Activated CD8-positive, alpha-beta memory T cell treated with anti-CD3 and anti-CD28 coated beads, Interleukin-2, amount 10 ng/mL, durations not matched to agents 7 days and 5 days (primary cell): ENCODE results near the gene SYNJ2. TPM values are rescaled to one million over a fixed set of nuclear protein-coding genes. Genes with fewer than 3 reads are reported as not detected.
"Not testable (repeated sequence)": the region's sequence is repeated elsewhere in the genome, so short reads cannot be mapped to it uniquely, and the experiment has no call there.

Experiments used
- ATAC-seq: fragments of 150-1000 bp; cut with Tn5 transposase; one replicate; pipeline ENCODE4 v1.10.0; 2021; ENCODE audit warnings: moderate library complexity
- CTCF ChIA-PET: fragments of 350-600 bp; sonication (Branson Sonifier 250); formaldehyde crosslinking; loops from one replicate; lab custom pipeline; 2021; ENCODE audit warnings: antibody characterized with exemption; lab: Charles Lee
- DNase-seq: peaks from one replicate; pipeline ENCODE4 v3.0.0-alpha.2; 2020
- H3K27ac Mint-ChIP-seq: one replicate; pipeline ENCODE4 v1.8.0; 2021; ENCODE audit warnings: mild to moderate bottlenecking, mixed read lengths
- H3K27me3 Mint-ChIP-seq: one replicate; pipeline ENCODE4 v1.8.0; 2021; ENCODE audit warnings: mixed read lengths
- H3K36me3 Mint-ChIP-seq: one replicate; pipeline ENCODE4 v1.8.0; 2021; ENCODE audit warnings: mild to moderate bottlenecking, mixed read lengths
- H3K4me1 Mint-ChIP-seq: one replicate; pipeline ENCODE4 v1.8.0; 2021; ENCODE audit warnings: mixed read lengths
- H3K4me3 Mint-ChIP-seq: one replicate; pipeline ENCODE4 v1.8.0; 2021; ENCODE audit warnings: mild to moderate bottlenecking, moderate library complexity, mixed read lengths
- H3K9me3 Mint-ChIP-seq: one replicate; pipeline ENCODE4 v1.8.0; 2022; ENCODE audit warnings: low read depth, mixed read lengths
- total RNA-seq, 2 experiments: library from RNA; stranded (reverse); gene quantifications; one replicate each; pipeline ENCODE4 v1.2.3, GENCODE V29; 2021

SYNJ2 gene
- total RNA-seq, 2 experiments from 2014 or later = 41.2 to 42.7 TPM

DNA sequence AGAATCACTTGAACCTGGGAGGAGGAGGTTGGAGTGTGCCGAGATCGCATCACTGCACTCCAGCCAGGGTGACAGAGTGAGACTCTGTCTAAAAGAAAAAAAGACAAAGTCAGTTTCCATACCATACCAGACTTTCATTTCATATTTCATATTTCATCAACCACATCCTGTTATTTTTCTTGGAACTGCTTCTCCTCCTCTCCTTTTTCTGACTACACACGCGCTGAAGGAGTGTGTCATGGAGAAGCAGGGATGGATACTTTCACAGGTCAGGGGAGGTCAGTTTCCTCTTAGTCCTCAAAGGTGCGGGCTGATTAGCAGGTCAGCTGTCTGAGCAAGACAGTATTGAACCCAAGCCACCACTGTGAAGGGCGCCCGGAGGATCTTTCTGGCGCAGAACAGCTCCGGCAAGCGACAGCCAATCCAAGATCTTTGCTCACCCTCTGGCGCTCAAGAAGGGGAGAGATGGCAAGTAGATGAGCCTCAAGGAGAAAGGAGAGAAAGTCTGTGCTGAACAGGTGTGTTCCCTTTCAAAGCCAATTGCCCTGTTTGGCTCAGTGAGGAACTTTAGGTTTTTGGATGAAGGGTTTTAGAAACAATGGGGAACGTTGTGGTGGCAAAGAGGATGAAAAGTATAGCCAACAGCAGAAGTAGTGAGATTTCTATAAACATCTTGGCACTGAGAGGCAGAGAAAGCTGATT, 18.9 kb upstream of the SYNJ2 start:
- Mint-ChIP-seq H3K36me3 (peaks cover 23% of the 10 kb centered on the region), H3K27me3 (peaks cover 7% of the 10 kb centered on the region), H3K4me1 (peaks cover 21% of the 10 kb centered on the region), H3K27ac (peak overlapping the region; percentile 82), H3K4me3 (peak overlapping the region; percentile 56), H3K9me3 (peaks cover 17% of the 10 kb centered on the region)
- CTCF ChIA-PET = interaction anchor here (0.8 to 2.0 kb wide), 3 partner anchors 17 to 89 kb away, joined by 3 to 7 read pairs (median 5); no protein-coding TSS in a partner anchor
- peak; percentile 75 for ATAC-seq
- DNase-seq = no peak

DNA sequence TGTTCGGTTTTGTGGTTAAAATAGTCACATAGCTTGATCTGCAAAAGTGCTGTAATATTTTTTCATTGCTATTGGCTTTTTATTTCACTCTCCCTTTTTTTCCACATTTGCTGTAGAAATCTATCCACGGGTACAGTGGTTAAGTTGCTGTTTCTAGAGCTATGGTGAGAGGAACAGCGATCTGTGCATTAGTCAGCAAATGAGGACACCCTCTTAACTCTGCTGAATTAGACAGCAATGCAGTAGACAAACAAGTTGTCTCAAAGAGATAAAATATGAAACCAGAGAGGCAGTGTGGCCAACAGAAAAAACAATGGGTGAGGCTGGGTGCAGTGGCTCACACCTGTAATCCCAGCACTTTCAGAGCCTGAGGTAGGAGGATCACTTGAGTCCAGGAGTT, 17.6 kb upstream of the SYNJ2 start:
- no peak for DNase-seq
- ATAC-seq = no peak
- Mint-ChIP-seq H3K4me1 (peaks cover 24% of the 10 kb centered on the region), H3K36me3 (peaks cover 16% of the 10 kb centered on the region), H3K9me3 (peaks cover 9% of the 10 kb centered on the region), H3K27me3 (peaks cover 6% of the 10 kb centered on the region), H3K27ac (no peak overlapping the region), H3K4me3 (no peak overlapping the region)
- CTCF ChIA-PET = interaction anchor here (2.0 kb wide), 1 partner anchor 16 kb away, joined by 7 read pairs; no protein-coding TSS in a partner anchor

DNA sequence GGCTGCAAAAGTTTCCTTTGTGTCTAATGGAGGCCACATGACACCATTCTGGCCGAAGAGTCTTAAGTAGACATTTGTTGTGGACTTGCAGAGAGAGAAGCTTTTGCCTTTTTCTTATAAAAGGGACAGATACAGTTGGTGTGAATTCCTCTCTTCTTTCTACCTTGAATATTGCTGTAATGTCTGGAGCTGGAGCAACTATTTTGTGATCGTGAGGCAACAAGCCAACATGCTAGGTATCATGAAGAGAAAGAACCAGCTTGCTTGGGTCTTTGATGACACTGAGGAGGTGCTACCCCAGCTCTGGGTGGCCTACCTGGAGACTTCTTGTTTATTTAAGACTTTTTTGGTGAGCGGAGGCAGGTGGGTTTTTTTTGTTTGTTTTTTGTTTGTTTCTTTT, 16.3 kb upstream of the SYNJ2 start:
- no peak overlapping the region for H3K4me3 Mint-ChIP-seq
- H3K9me3 Mint-ChIP-seq = no peaks in the 10 kb centered on the region
- ATAC-seq (no peak), DNase-seq (no peak)
- H3K36me3 Mint-ChIP-seq = peaks cover 6% of the 10 kb centered on the region
- H3K27ac Mint-ChIP-seq = no peak overlapping the region
- peaks cover 25% of the 10 kb centered on the region for H3K4me1 Mint-ChIP-seq
- H3K27me3 Mint-ChIP-seq = peaks cover 3% of the 10 kb centered on the region
- CTCF ChIA-PET = interaction anchor here (1.1 to 3.0 kb wide), 2 partner anchors 61 to 107 kb away, joined by 3 to 7 read pairs; no protein-coding TSS in a partner anchor

DNA sequence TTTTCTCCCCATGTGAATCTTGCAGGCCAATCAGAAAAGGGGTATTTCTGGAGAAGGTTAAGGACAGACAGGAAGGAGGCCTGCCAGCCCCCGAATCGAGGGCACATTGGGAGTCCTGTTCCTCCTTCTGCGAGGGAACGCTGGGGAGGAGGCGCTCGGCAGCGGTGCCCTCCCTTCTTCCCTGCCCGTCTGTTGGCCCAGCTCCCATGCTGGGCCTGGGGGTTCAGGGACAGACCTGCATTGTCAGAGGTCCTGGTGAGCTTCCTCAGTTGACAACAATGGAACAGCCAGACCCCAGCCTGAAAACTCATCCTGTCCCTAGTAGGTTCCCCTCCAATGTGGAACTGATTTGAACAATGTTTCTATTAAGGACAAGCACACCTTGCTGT, 15.1 kb upstream of the SYNJ2 start:
- CTCF ChIA-PET = interaction anchor here (1.2 to 3.0 kb wide), 3 partner anchors 14 to 107 kb away, joined by 3 to 7 read pairs (median 3); no protein-coding TSS in a partner anchor
- Mint-ChIP-seq H3K9me3 (no peaks in the 10 kb centered on the region), H3K27ac (no peak overlapping the region), H3K27me3 (peaks cover 15% of the 10 kb centered on the region), H3K36me3 (peaks cover 6% of the 10 kb centered on the region), H3K4me3 (no peak overlapping the region), H3K4me1 (peaks cover 29% of the 10 kb centered on the region)
- ATAC-seq (no peak), DNase-seq (no peak)

DNA sequence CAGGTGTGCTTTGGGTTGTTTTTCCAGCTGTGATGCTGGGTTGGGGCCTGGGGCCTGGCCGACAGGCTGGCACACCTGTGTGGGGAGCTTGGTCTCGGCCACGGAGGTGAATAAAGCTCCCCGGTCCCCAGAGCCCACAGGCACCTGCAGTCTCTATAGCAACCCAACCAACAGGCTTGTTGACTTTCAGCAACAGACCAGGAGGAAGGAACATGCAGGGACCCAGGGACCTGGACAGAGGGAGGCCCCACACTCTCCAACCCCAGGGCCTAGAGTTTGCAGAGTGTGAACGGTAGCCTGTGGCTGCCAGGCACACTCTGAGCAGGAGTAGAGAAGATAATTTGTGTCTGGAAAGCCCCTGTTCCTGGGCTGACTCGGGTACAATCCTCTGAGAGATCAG, 14.6 kb upstream of the SYNJ2 start:
- Mint-ChIP-seq H3K27me3 (peaks cover 17% of the 10 kb centered on the region), H3K27ac (no peak overlapping the region), H3K4me1 (peaks cover 28% of the 10 kb centered on the region), H3K4me3 (no peak overlapping the region), H3K36me3 (peaks cover 6% of the 10 kb centered on the region), H3K9me3 (no peaks in the 10 kb centered on the region)
- DNase-seq = no peak
- no peak for ATAC-seq
- CTCF ChIA-PET = interaction anchor here (1.2 to 3.0 kb wide), 3 partner anchors 14 to 106 kb away, joined by 3 to 7 read pairs (median 3); no protein-coding TSS in a partner anchor

DNA sequence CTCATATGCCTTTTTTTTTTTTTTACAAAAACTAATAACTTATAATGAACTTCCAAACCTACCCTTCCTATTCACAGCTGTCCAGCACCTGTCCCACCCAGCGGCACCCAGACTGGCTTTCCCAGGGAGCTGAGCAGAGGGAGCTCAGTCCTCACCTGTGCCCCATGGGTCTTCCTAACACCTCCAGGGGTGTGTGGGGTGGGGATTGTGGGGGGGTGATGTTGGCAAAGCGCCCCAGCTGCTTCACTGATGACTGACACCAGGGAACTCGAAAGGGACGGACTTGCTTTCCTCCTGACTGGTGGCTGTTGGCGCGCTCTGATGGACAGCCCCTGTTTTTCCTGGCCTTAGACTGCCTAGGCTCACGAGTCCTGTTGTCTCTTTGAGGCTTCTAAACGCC, 14.2 kb upstream of the SYNJ2 start:
- CTCF ChIA-PET = interaction anchor here (1.2 to 3.0 kb wide), 3 partner anchors 13 to 106 kb away, joined by 3 to 7 read pairs (median 3); no protein-coding TSS in a partner anchor

DNA sequence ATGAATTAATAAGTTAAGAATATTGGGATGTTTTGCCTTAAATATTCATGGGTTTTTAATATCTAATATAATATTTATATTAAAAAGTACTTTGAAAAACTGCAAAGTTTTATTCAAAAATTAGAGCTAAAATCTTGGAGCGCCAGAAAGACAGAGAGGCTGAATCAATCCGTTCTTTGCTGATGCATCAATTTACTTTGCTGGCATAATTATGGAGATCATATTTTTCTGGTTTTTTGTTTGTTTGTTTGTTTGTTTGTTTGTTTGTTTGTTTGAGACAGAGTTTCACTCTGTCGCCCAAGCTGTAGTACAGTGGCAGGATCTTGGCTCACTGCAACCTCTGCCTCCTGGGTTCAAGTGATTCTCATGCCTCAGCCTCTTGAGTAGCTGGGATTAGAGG, 9.5 kb upstream of the SYNJ2 start:
- H3K27ac Mint-ChIP-seq, DNase-seq, H3K36me3 Mint-ChIP-seq, ATAC-seq, H3K4me3 Mint-ChIP-seq, H3K9me3 Mint-ChIP-seq, H3K4me1 Mint-ChIP-seq: not testable (repeated sequence)
- H3K27me3 Mint-ChIP-seq = peaks cover 21% of the 10 kb centered on the region
- CTCF ChIA-PET = interaction anchor here (1.0 to 1.3 kb wide), 3 partner anchors 10 to 101 kb away, joined by 3 read pairs; partner anchors contain the start of gene SYNJ2

More for the DNA sequence above, 14.2 kb upstream of the SYNJ2 start:
- Mint-ChIP-seq H3K4me1 (peaks cover 24% of the 10 kb centered on the region), H3K27ac (no peak overlapping the region), H3K36me3 (peaks cover 6% of the 10 kb centered on the region), H3K4me3 (no peak overlapping the region), H3K9me3 (no peaks in the 10 kb centered on the region), H3K27me3 (peaks cover 20% of the 10 kb centered on the region)
- ATAC-seq = no peak
- no peak for DNase-seq

DNA sequence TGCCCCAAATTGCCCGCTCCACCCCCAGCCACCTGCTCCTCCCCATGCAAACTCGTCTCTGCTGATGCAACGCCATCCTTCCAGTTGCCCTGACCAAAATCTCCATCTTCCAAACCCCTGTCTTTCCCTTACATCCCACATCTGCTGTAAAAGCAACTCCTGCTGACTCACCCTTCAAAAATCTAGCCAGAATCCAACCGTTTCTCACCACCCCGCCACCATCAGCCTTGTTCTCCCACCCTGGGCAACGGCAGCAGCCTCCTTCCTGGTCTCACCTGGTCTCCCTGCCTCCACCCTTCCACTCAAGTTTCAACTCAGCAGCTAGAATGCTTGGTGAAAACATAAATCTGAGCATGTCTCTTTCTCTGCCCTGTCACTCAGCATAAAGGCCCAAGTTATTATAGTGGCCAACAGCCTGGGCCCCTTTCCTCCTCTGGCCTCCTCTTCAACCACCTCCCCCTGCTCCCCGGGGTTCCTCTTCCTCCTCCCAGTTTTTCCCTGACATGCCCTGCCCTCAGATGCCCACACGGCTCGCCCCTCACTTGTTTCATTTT, 7.2 kb upstream of the SYNJ2 start:
- Mint-ChIP-seq H3K27me3 (peaks cover 22% of the 10 kb centered on the region), H3K27ac (no peak overlapping the region), H3K9me3 (no peaks in the 10 kb centered on the region), H3K4me3 (no peak overlapping the region), H3K36me3 (no peaks in the 10 kb centered on the region), H3K4me1 (peaks cover 7% of the 10 kb centered on the region)
- CTCF ChIA-PET = no interaction called here
- no peak for ATAC-seq
- no peak for DNase-seq

DNA sequence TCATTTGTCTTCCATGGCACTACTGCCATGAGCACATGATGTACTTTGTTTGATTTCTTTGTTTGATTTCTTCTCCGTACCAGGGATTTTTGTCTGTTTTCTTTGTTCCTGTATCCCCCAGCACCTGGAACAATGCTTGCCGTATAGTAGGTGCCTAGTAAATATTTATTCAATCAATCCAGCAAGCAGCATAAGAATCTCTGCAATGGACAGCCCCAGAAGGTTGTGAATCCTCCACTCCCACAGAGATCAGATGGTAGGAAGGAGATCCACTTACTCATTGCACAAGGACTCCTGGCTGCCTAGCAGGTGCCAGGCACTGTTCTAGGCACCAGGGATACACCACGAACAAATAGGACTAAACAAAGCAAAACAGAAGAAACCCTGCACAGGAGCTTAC, 6.7 kb upstream of the SYNJ2 start:
- no peaks in the 10 kb centered on the region for H3K36me3 Mint-ChIP-seq
- H3K4me1 Mint-ChIP-seq = peaks cover 13% of the 10 kb centered on the region
- DNase-seq (no peak), ATAC-seq (no peak)
- H3K27me3 Mint-ChIP-seq = peaks cover 26% of the 10 kb centered on the region
- no peak overlapping the region for H3K27ac Mint-ChIP-seq
- CTCF ChIA-PET = no interaction called here
- H3K9me3 Mint-ChIP-seq = no peaks in the 10 kb centered on the region
- no peak overlapping the region for H3K4me3 Mint-ChIP-seq

DNA sequence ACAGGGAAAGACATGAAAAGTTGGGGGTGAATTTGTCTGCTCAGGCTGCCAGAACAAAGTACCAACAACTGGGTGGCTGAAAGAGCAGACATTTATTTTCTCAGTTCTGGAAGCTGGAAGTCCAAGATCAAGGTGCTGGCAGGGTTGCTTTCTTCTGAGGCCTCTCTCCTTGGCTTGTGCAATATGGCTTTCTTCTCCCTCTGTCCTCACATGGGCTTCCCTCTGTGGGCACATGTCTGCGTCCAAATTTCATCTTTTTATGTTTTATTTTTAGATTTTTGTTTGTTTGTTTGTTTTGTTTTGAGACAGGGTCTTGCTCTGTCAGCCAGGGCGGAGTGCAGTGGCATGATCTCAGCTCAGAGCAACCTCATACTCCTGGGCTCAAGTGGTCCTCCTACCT, 6.2 kb upstream of the SYNJ2 start:
- H3K4me3 Mint-ChIP-seq = no peak overlapping the region
- ATAC-seq (no peak), DNase-seq (no peak)
- H3K9me3 Mint-ChIP-seq = no peaks in the 10 kb centered on the region
- H3K4me1 Mint-ChIP-seq = peaks cover 16% of the 10 kb centered on the region
- H3K36me3 Mint-ChIP-seq = no peaks in the 10 kb centered on the region
- H3K27me3 Mint-ChIP-seq = peaks cover 28% of the 10 kb centered on the region
- CTCF ChIA-PET = interaction anchor here (0.7 to 2.1 kb wide), 2 partner anchors 50 to 97 kb away, joined by 3 to 7 read pairs; no protein-coding TSS in a partner anchor
- no peak overlapping the region for H3K27ac Mint-ChIP-seq

DNA sequence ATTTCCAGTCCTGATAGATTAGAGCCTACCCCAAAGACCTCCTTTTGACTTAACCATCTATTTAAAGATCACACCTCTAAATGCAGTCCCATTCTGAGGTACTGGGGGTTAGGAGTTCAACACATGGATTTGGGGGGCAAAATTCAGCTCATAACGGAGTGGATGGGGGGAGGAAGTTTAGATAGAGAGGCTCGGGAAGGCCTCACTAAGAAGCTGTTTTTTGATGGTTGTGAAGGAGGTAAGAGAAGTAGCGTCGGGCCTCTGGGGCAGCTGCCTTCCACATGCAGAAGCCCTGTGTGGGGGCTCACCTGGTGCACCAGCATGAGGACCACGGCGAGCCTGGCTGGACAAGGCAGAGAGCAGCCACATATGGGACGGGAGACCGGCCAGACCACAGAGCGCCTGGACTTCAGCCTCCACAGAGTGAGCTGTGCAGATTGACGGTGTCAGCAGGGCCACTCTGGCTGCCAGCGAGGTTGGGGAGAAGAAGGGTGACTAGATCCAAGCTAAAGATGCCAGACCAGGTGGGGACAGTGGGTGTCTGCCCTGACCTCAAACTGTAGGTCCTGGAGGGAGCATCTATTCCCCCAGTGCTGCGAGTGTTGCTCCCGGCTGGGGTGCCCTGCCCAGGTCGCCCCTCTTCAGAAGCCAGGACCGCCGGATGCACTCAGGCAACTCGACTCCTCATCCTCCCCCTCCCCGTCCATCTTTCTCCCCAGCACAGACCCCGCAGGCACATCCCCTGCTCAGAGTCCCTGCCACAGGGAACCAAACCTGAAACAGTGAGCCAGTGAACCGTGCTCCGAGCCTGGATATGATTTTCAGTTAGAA, 5.1 kb upstream of the SYNJ2 start:
- Mint-ChIP-seq H3K4me3 (no peak overlapping the region), H3K4me1 (peaks cover 17% of the 10 kb centered on the region), H3K9me3 (no peaks in the 10 kb centered on the region), H3K27ac (no peak overlapping the region), H3K36me3 (no peaks in the 10 kb centered on the region), H3K27me3 (peaks cover 20% of the 10 kb centered on the region)
- DNase-seq (no peak), ATAC-seq (no peak)
- CTCF ChIA-PET = interaction anchor here (2.1 kb wide), 1 partner anchor 49 kb away, joined by 7 read pairs; no protein-coding TSS in a partner anchor

DNA sequence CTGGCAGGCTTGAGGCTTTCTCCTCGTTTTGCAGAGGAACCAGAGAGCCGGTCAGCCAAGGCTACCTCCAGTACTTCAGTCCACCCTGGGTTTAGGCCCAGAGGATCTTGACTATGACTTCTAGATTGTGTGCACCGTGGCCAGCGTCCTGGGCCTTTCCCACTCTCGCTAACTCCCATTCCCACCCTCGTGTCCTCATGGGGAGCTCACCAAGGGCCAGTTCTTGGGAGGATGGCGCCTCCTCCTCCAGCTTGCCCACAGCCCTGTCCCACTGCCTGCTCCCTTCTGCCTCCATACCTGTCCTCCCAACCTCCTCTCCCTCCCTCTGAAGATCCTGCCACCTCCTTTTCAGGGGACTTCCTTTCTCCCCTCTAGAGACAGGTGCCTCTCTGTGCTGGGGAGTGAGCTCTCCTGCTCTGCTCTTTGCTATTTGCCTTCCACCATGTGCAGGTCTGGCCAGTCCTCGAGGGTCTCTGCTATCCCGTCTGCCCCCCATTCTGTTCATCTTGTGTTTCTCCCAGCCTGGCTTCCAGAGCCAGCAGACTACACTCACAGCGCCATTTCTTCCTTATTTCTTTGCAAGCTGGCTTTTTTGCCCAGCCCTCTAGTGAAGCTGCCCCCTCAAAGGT, 4.4 kb upstream of the SYNJ2 start:
- Mint-ChIP-seq H3K27ac (no peak overlapping the region), H3K4me1 (peaks cover 17% of the 10 kb centered on the region), H3K4me3 (no peak overlapping the region), H3K36me3 (no peaks in the 10 kb centered on the region), H3K9me3 (no peaks in the 10 kb centered on the region), H3K27me3 (peaks cover 17% of the 10 kb centered on the region)
- DNase-seq (no peak), ATAC-seq (no peak)
- CTCF ChIA-PET = interaction anchor here (1.3 to 2.1 kb wide), 2 partner anchors 49 to 95 kb away, joined by 3 to 7 read pairs; no protein-coding TSS in a partner anchor
